ENCODE data around the gene BBS4.

DNA sequence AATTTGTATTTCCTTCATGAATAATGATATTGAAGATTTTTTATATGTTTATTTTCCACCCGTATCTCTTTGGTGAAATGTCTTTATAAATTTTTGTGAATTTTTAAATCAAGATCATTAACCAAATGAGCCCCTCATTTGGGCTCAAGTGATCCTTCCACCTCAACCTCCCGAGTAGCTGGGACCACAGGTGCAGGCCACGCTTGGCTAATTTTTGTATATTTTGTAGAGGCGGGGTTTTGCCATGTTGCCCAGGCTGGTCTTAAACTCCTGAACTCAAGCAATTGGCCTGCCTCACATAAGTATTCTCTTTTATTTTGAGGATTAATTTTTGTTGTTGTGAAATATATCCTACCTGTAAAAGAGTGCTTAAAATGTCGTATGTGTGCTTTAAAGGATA, 4.9 kb downstream of the BBS4 start:
- TF ChIP-seq EP300 (IDR thresholded peaks at IDR 0.05; ENCODE audit: borderline replicate concordance) (no peak), EGR1 (IDR thresholded peaks at IDR 0.05) (no peak)

All from Ishikawa (cell line).